ENCODE results near the gene ATP7B.
"Not testable (repeated sequence)": the region's sequence is repeated elsewhere in the genome, so short reads cannot be mapped to it uniquely, and the experiment has no call there.

ATP7B gene

DNA sequence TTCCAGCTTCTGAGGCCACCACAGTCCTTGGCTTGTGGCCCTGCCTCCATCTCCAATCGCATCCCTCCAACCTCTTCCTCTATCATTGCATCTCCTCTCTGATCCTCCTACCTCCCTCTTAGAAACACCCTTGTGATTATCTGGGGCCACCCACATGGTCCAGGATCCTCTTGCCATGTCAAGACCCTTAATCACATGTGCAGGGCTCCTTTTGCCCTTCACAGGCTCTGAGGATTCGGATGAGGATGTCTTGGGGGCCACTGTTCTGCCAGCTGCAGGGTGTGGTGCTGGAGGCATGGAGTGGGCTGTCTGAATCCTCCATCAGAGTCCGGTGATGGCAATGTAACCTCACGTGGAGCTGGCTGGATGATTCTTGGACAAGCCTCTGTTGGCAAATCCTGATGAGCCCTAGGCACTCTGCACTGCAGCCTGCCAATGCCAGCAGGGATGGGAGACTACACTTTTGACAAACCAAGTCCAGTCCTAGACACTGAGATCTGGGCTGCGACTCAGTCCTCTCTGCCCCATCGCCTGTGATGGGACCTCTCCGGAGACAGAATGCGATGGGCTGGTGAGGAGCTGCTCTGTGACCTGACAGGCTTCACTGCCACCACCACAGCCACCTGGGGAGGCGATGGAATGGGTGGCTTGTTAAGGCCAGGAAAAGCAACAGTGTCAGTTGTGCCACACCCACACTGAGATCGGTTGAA lies 88.3 kb downstream of the ATP7B start:
- DNase-seq (ENCODE audit: low spot score): no peak

DNA sequence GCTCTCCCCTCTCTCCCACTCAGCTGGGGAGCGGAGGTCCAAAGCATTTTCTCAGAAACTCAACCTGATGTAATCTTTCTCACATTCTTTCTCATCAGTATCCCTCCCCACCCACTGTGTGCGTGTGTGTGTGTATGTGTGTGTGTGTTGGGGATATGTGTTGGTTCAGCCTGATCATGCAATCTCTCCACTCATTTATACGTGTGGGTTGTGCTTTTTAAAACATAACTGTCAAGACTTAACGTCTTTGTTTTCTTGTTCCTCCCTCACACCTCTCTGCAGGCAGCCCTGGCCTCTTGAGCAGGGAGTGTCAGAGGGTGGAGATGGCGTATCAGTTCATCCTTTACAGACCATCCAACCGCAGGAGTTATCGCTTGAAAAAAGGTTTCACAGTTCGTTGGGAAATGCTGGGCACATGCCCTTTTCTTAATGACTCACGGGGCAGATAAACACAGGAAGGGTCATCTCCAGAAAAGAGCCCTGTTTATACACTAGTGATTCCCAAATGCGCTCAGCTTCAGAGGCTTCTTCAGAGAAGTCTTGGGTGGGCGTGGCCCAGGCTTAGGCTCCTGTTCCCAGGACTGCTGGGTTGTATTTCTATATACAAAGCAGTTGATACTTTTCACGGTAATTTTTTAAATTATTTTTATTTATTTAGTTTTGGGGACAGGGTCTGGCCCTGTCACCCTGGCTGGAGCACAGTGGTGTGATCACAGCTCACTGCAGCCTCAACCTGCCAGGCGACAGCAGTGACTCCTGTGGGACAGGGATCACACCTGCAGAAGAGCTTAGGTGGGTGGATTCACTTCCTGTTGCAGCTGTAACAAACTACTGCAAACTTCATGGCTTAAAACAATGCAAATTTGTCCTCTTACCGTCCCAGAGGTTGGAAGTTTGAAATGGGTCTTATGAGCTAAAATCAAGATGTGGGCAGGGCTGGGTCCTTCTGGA lies 89.2 kb downstream of the ATP7B start:
- no peak for DNase-seq (ENCODE audit: low spot score)

DNA sequence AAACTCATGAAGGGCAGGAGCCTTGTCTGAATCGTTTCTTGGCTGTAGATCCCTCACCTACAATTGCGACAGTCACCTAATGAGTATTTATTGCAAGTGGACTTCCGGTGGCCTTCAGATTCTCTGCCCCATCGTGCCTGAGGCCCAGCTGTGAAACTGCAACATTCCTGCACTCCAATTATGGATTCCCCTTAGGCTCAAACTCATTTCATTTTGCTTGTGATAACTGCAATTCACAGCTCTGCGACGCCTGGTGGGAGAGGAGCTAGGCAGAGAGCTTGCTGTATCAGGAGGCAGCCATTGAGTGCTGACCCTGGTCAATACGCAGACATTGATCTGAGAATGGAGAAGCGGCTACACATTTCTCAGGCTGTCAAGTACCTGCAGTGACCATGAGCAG lies 90.5 kb downstream of the ATP7B start:
- no peak for DNase-seq (ENCODE audit: low spot score)

DNA sequence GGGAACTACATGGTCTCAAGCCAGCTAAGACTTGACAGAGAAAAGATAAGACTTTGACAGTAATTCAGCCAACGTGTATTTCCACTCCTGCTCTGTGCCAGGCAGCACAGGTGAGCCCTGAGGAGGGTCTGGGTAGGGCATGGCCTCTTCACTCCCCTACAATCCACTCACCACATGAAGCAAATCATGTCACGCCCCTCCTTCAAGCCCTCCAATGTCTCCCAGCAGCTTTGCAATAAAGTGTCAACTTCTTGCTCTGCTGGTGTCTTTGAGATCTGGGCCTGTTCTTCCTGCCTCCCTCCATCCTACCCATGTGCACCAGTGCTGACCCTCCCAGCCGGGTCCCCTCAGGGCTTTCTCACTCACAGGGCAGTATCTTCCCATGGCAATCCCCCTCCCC lies 91.0 kb downstream of the ATP7B start:
- no peak for DNase-seq (ENCODE audit: low spot score)

DNA sequence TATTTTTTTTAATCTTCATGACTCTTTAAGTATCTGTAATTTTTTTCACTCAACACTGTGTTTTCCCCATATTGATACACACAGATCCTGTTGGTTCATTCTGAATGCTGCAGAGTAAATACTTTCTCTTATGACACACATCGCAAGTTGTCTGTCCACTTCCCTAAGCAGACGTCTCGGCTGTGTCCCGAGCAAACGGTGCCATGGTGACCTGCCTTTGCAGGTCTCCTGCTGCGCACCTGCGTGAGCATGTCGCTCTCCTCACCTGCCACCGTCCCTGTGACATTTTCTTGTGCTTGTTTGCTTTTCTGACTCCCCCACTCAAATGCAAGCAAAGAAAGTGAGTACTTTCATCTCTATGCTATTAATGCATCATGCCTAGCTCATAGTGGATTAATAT lies 91.7 kb downstream of the ATP7B start:
- no peak for DNase-seq (ENCODE audit: low spot score)

DNA sequence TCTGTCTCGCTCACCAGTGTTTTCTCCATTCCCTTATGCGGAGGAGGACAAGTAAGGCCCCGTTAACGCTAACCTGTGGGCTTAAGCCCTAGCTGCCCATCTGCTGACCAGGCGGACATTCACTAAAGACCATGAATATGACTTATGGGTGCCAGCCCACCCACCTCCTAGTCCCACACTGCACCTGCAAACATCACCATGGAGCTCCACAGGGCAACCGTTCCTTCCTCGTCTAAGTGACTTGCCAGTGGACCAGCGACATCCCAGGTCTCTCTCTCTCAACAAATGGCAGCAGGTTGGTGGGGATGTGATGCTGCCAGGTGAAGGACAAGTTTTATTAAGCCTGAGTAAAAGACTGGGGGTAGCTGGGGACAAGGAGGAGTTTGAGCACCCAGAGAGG lies 94.3 kb downstream of the ATP7B start:
- no peak for DNase-seq (ENCODE audit: low spot score)

DNA sequence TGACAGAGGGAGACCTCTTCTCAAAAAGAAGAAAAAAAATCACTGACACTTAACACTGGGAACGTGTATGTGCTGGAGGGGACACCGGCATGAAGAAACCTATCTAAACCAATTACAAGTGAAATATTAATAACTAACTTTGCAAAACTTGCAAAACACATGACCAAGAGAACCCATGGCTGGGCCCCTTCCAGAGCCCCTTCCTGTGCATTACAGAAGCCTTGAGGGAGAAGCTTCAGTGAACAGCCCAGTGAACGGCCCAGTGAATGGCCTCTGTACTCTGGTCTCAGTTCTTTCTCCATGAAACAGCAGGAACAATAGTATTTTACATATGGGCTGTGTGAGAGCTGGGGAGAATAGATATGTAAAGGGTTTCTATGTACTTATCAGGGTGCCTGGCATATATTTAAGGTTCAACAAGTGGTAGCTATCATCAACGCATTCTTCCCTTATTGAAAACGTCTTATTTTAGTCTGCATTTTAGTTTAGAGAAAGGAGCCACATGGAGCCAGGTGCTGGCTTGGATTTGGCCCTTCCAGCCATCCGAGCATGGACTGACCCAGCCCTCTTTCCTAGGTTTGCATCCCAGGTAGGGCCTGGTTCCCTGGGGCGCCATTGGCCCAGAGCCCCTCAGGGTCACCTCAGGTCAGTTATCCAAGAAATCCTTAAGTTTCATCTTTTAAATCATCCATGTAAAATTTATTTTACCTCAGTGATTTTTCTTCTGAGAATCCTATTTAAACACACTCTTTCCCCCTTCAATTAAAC lies 95.0 kb downstream of the ATP7B start:
- DNase-seq (ENCODE audit: low spot score): no peak

DNA sequence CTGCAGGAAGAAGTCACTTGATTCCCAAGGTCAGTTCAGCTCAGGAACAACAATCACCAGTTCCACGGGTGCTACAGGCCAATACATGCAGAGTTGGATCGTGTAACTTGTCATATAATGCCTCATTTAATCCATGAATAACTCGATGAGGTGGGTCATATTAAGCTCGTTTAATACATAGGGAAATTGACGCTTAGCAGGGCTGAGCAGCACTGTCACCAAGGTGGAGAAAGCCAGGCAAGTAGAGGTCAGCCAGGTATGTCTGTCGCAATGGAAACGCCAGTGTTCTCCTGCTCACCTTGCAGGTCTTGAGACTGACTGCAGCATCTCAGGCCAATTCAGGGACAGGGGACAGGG lies 97.1 kb downstream of the ATP7B start:
- no peak for DNase-seq (ENCODE audit: low spot score)

DNA sequence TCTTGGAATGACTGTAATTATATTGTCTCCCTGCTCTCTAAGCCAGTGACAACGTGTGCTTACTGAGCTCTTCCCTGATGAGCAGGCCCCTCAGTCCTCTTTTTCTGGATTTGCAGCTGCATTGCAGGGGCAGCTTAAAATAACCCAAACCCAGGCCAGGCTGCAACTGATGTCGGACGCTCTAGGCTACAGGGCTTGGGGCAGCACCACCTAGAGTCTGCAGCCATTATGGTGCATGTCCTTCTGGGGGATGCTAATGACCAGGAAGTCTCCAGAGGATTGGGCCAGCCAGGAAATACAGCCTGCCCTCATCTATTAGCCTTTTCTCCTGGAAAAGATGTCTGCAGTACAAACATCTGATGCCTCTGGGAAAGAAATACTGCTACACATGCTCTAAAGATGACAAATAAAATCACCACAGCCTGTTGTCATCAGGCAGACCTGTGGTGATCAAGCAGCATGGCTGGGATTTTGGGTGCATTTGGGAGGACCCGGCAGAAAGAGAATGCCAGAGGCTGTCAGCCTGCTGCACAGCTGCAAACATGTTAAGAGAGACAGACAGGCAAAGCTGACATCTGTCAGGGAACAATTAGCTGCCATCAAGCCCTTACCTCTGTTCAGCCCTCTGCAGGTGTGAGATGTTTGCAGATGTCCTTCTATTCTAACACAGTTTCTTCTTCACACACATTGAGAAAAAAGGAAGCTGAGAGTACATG lies 97.7 kb downstream of the ATP7B start:
- no peak for DNase-seq (ENCODE audit: low spot score)

DNA sequence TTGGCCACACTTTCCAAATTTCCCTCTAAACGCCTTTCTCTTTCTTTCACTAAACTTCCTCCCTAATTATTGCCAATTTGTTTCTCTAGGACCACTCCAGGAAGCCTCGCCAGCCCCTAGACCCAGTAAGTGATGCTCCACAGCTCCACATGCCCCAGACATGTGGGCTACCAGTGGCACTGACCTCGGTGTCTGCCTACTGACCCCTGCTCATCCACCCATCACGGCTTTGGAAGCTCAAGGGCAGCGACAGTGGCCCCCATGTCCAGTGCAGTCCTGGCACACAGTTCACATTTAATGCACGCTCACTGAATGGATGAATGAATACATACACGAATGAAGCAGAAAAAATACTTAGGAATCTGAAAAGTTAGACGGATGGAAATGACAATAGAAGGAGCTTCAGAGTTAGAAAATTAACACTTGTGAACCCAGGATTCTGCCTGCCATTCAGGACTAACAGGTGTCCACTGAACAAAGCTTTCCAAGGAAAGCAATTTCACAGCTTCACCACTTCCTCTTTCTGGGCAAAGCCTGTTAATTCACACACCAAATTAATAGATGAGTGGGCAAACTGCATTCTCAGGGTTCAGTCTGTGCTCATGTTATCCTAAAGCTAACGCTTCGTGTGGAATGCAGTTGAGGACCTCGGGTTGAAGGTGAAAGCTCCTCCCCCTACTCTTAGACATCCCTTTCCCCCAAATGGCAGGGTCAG lies 98.6 kb downstream of the ATP7B start:
- DNase-seq (ENCODE audit: low spot score): no peak

DNA sequence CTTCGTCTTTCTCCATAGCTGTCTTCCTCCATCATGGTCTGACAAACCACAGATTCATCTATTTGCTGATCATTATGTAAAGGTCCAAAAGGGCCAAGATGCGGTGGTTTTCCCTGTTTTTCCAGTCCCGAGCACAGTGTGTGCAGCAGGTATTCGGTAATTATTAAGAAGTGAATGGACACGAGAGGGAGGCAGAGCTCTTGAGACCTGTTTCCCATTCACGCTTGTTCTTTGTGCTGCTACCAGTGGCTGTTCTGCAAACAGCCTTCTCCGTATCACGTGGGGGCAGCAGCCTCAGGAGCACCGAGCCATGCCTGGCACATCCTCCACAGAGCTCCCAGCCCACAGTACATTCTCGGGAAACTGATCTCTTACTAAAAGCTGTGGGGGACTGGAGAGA lies 99.2 kb downstream of the ATP7B start:
- no peak for DNase-seq (ENCODE audit: low spot score)

DNA sequence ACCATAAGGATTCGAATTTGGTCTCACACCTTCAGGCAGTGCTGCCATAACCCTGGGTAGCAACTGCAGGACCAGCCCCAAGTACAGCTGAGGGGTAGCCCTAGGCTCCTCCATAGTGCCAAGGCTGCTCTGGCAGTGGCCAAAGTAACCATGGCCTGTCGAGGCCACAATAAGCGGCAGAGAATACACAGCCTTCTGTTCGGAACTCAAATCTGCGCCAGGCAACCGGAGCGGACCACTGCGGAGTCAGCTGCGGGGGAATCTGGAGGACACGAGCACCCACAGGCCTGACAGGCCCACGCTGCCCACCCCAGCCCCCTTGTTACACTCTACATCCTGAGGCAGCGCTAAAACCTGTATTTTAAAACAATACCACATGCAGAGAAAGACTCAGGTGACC lies 100.7 kb downstream of the ATP7B start:
- DNase-seq (ENCODE audit: low spot score): no peak

DNA sequence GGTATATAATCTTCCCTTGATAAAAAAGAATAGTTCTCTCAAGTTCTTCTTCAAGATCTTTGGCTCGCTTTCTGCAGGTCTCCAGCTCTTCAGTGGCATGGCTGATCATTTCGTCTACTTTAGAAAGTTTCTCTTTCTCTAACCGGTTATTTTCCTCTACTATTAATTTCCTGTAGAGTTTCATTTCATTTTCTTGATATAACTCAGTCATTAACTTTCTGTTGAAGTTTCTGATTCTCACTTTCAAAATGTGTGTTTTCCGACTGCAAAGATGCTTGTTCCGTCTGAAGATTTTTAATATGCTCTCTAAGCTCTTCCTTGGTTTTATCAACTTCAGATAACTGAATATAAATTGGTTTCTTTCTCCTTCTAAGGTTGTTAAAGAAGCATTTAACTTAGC lies 102.0 kb downstream of the ATP7B start:
- not testable (repeated sequence) for DNase-seq (ENCODE audit: low spot score)

DNA sequence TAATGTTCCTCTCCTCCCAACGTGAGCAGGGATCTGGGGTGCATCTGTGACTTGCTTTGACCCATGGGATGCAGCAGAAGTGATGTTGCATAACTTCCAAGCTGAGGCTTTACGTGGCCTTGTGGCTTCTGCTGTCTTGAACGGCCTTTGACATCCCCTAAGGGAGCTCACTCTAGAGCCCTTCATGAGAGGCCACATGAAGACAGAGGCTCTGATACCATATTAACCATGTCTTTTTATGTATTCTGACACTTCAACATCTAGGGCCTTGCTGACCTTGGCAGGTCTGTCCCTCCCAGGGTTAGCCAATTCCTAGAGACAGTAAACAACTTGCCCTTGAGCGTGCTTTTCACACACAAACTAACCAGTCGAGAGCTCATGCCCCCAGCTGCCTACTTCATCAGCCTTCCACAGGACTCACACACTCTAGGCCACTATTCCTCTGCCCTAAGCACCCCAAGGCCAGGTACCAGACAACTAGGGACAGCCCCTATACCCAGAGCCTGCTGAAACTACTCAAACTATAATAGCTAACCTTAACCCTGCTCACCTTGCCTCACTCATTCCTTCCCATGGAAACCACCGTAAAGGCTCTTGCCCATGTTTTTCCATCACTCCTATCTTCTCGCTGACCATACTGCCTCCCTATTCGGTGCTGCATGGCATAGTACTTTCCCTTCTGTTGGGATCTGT lies 104.1 kb downstream of the ATP7B start:
- DNase-seq (ENCODE audit: low spot score): no peak

DNA sequence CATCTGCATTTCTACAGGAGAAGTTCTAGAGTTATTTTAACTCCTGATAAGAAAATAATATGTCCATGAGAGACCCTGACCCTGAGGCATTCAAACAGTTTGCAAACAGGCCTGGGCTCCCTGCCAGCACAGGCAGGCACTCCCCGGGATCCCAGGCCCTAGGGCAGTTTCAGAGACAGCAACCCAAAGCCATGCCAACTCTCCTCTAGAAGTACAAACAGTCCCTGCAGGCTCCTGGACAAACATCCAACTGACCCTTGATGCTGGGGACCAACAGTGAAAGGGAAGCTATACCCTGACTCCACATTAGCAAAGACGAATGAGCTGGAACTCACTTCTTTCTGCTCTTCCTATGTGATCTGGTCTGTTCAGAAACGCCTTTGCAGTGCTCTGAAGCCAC lies 104.7 kb downstream of the ATP7B start:
- no peak for DNase-seq (ENCODE audit: low spot score)

DNA sequence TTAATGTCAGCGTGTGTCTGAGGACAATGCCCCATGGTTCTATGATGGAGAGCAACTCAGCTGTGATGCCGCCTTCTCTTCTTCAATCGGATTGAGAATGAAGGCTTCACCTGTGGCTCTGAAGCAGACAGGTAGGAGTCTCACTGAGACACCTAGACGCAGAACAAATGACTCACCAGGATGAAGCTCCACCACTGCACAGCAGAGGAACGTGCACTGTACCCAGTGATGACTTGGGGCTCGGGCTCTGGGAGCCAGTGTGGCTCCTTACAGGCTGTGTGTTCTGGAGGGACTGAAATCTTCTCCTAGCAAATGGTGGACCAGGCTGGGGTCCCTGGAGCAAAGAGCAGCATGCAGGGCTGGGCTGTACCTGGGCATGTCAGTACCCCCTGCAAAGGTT lies 105.5 kb downstream of the ATP7B start:
- no peak for DNase-seq (ENCODE audit: low spot score)

DNA sequence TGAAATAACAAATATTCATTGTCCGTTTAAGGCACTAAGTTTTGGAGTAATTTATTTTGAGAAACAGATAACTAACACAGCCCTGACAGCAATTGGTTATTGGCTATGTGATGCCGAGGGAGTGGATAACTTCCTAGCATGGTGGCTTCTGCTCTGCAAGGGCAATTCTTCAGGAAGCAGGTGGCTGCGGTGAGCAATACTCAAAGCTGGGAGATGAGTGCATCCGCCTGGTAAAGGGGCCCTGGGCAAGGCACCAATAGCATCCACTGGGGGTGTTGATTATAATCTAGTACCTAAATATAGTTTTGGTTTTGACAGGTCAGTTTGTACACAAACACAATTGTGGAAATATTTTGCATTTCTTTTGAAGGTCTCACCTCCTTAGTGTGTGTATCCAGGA lies 108.5 kb downstream of the ATP7B start:
- DNase-seq (ENCODE audit: low spot score): no peak

DNA sequence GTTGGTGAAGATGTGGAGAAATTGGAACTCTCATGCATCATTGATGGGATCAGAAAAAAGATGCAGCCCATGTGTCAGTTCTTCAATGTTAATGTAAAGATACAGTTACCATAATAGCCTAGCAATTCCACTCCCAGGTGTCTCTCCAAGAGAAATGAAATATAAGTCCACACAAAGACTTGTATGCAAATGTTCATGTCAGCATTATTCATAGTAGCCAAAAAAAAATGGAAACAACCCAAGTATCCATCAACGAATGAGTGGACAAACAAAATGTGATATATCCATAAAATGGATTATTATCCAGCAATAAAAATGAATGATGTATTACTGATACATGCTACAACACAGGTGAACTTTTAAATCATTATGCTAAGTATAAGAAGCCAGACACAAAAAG lies 110.8 kb downstream of the ATP7B start:
- DNase-seq (ENCODE audit: low spot score): no peak

DNA sequence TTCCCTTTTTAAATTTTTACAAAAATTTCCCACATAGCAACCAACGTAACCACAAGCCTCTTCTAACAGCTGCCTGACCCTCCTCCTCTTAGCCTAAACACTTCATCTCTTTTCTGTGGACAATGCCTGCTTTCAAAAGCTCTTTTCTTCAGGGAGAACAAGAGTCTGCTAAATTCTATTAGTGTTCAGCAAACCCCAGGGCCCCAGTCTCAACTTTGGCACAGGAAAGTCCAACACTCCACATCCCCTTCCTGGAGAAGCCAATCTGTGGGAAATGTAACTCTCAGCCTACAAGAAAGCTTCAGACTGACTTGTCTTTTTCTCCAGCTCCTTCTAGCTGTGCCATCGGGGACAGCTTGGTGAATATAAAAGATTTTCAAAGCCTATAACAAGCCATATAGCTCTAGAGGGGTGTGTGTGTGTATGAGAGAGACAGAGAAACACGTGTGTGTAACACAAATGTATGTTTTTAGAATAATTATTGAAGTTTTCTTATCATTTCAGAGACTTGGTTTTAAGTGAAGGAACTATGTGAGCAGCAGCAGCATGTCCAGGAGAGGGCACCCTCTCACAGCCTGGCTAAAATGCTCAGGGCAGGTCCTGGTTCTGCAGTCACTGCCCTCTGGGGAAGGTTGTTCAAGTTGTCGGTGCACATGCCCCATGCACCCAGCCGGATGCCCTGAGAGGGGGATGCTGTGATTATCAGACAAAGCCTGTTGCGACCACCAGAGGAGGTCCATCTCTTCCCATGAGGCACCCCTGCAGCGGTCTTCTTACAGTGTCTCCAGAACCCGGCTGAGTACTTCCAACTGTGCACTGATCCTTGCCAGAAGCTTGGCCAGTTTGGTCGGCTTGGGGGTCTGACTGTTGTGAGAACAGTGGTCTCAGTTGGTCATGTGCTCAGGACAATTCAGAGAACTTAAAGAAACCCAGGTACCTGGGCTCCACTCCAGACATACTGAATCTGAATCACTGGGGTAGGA lies 115.1 kb downstream of the ATP7B start:
- DNase-seq (ENCODE audit: low spot score): peak; percentile 44

DNA sequence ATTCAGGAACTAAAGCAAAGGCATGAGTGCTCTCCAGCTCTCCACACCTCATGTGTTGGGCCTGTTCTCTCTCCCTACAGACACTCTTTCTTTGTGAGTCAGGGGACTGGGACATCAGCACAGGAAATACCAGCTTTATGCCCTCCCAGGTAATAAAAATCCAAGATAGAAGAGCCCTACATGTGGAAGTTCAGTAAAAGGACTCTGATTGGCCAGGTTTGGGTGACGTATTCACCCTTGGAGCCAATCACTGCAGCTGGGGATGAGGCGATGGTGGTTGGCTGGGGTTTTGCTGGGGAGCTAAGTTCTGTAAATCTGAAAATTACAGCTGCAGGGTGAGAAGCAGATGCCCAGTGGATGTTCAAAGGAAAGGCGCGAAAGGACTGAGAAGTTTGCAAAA lies 117.0 kb downstream of the ATP7B start:
- no peak for DNase-seq (ENCODE audit: low spot score)

All from germinal center (tissue), 1 donor.